CD4-positive, alpha-beta memory T cell (primary cell): ENCODE data around the gene ATP2A1. TPM values are rescaled to one million over a fixed set of nuclear protein-coding genes. Genes with fewer than 3 reads are reported as not detected.

Experiments
- CTCF ChIA-PET: fragments of 350-600 bp; sonication (Branson Sonifier 250); formaldehyde crosslinking; loops from one replicate; lab custom pipeline; 2021; ENCODE audit warnings: inconsistent platforms; ENCODE audit not compliant: partially characterized antibody; lab: Charles Lee
- POLR2A ChIA-PET: fragments of 350-600 bp; sonication (Branson Sonifier 250); formaldehyde crosslinking; loops from one replicate; lab custom pipeline; 2021; ENCODE audit not compliant: partially characterized antibody; lab: Charles Lee
- DNase-seq, 5 donors: peaks; one replicate each; pipeline versions ENCODE4 v3.0.0 to v3.0.0-alpha.2; 2020 to 2022; ENCODE audit warnings: mixed read lengths in 1 of 5
- H3K27ac ChIP-seq: one replicate; pipeline ENCODE4 v1.7.0; 2013; ENCODE audit warnings: low read depth, low read length
- H3K27me3 ChIP-seq: 2 replicates; pipeline ENCODE4 v1.7.0; 2013; ENCODE audit warnings: mild to moderate bottlenecking, low read length, moderate library complexity; ENCODE audit not compliant: insufficient read depth
- H3K36me3 ChIP-seq: 2 replicates; pipeline ENCODE4 v1.7.0; 2013; ENCODE audit warnings: mild to moderate bottlenecking, low read length, moderate library complexity; ENCODE audit not compliant: insufficient read depth
- H3K4me1 ChIP-seq: 2 replicates; pipeline ENCODE4 v1.7.0; 2013; ENCODE audit warnings: mild to moderate bottlenecking, low read length, moderate library complexity; ENCODE audit not compliant: insufficient read depth
- H3K4me3 ChIP-seq, 2 donors: one replicate each; pipeline ENCODE4 v1.7.0; 2013; ENCODE audit warnings: low read length in 2 of 2, mild to moderate bottlenecking in 1 of 2
- H3K9me3 ChIP-seq, 2 donors: one replicate each; pipeline ENCODE4 v1.7.0; 2013; ENCODE audit warnings: low read length in 2 of 2, control low read depth in 1 of 2; ENCODE audit not compliant: control insufficient read depth in 1 of 2
- H3K27ac Mint-ChIP-seq, 7 donors: one replicate each; pipeline ENCODE4 v1.8.0; 2020 to 2021; ENCODE audit warnings: mixed read lengths in 7 of 7, mild to moderate bottlenecking in 6 of 7, inconsistent platforms in 3 of 7, moderate library complexity in 3 of 7
- H3K27me3 Mint-ChIP-seq, 2 donors: one replicate each; pipeline ENCODE4 v1.8.0; 2020 to 2021; ENCODE audit warnings: mixed read lengths in 2 of 2
- H3K36me3 Mint-ChIP-seq, 2 donors: one replicate each; pipeline ENCODE4 v1.8.0; 2020 to 2021; ENCODE audit warnings: mixed read lengths in 2 of 2, inconsistent platforms in 1 of 2, mild to moderate bottlenecking in 1 of 2
- H3K4me1 Mint-ChIP-seq, 4 donors: one replicate each; pipeline ENCODE4 v1.8.0; 2020 to 2021; ENCODE audit warnings: mixed read lengths in 4 of 4, mild to moderate bottlenecking in 1 of 4
- H3K4me3 Mint-ChIP-seq, 8 donors: one replicate each; pipeline ENCODE4 v1.8.0; 2020 to 2021; ENCODE audit warnings: mixed read lengths in 8 of 8, mild to moderate bottlenecking in 7 of 8, moderate library complexity in 6 of 8, inconsistent platforms in 3 of 8
- H3K9me3 Mint-ChIP-seq, 8 donors: one replicate each; pipeline ENCODE4 v1.8.0; 2020 to 2021; ENCODE audit warnings: mixed read lengths in 8 of 8, mild to moderate bottlenecking in 5 of 8, inconsistent platforms in 3 of 8, moderate library complexity in 1 of 8
- intact Hi-C: fragments of 100-400 bp; cut with micrococcal nuclease; formaldehyde crosslinking; loops from one replicate; pipeline ENCODE4 v1.15.1; 2023
- polyA plus RNA-seq, 2 donors: library from polyadenylated mRNA; unstranded; fragments of 300-500 nt; fragmentation: Illumina TruSeq; gene quantifications; one replicate each; pipeline ENCODE4 v1.2.3, GENCODE V29; 2021
- total RNA-seq, 2 experiments: library from RNA; stranded (reverse); gene quantifications; one replicate each; pipeline ENCODE4 v1.2.3, GENCODE V29; 2021

ATP2A1 gene
- total and polyA plus RNA-seq, 4 experiments from 2014 or later, result 0.67 to 0.94 TPM; not detected in 2

- H3K27me3 Mint-ChIP-seq, result no peaks in the 10 kb centered on the region
- H3K36me3 ChIP-seq, result peaks cover 52% of the 10 kb centered on the region
- peaks cover 0 to 9% (median 4%) of the 10 kb centered on the region in 4 donors for H3K4me1 Mint-ChIP-seq
- H3K27ac ChIP-seq, result no peak overlapping the region
- H3K4me1 ChIP-seq, result no peaks in the 10 kb centered on the region
- peaks cover 0 to 4% (median 0%) of the 10 kb centered on the region in 8 donors for H3K9me3 Mint-ChIP-seq
- H3K36me3 Mint-ChIP-seq, result peaks cover 36 to 61% of the 10 kb centered on the region in 2 donors
- H3K4me3 Mint-ChIP-seq, result no peak overlapping the region
- CTCF ChIA-PET, result no interaction called here
- intact Hi-C loops, result no loop called here
- POLR2A ChIA-PET, result interaction anchor here (1.1 to 3.6 kb wide), 2 partner anchors 10 to 14 kb away, joined by 3 to 18 read pairs; partner anchors contain the start of gene ATXN2L
- H3K9me3 ChIP-seq, result no peaks in the 10 kb centered on the region
- no peak for DNase-seq
- no peaks in the 10 kb centered on the region for H3K27me3 ChIP-seq
- no peak overlapping the region for H3K27ac Mint-ChIP-seq
- no peak overlapping the region for H3K4me3 ChIP-seq
These were observed 41.6 kb upstream of the ATP2A1 start for GRCh38 chr16:28836761-28837064.

- DNase-seq, result no peak
- intact Hi-C loops, result loop anchor here (2.0 kb wide), 1 partner anchor 13 kb away; no protein-coding TSS in a partner anchor
- no peaks in the 10 kb centered on the region for H3K27me3 Mint-ChIP-seq
- CTCF ChIA-PET, result interaction anchor here (0.5 to 1.0 kb wide), 2 partner anchors 24 to 58 kb away, joined by 3 read pairs; no protein-coding TSS in a partner anchor
- H3K9me3 Mint-ChIP-seq, result peaks cover 0 to 4% (median 0%) of the 10 kb centered on the region in 8 donors
- H3K27ac Mint-ChIP-seq, result peak overlapping the region in 6 of 7 donors; percentile 13 to 87 (median 54)
- H3K36me3 Mint-ChIP-seq, result peaks cover 28 to 63% of the 10 kb centered on the region in 2 donors
- POLR2A ChIA-PET, result interaction anchor here (0.7 to 3.6 kb wide), 4 partner anchors 9 to 26 kb away, joined by 3 to 18 read pairs (median 3); partner anchors contain the start of genes ATXN2L and SH2B1
- Histone ChIP-seq H3K36me3 (peaks cover 51% of the 10 kb centered on the region), H3K9me3 (no peaks in the 10 kb centered on the region), H3K27me3 (no peaks in the 10 kb centered on the region), H3K4me1 (no peaks in the 10 kb centered on the region), H3K27ac (no peak overlapping the region), H3K4me3 (no peak overlapping the region)
- H3K4me1 Mint-ChIP-seq, result peaks cover 0 to 4% (median 4%) of the 10 kb centered on the region in 4 donors
- H3K4me3 Mint-ChIP-seq, result no peak overlapping the region
These were observed 40.4 kb upstream of the ATP2A1 start for GRCh38 chr16:28837672-28838557.

- Histone ChIP-seq H3K4me3 (no peak overlapping the region), H3K36me3 (peaks cover 51% of the 10 kb centered on the region), H3K27ac (no peak overlapping the region), H3K9me3 (no peaks in the 10 kb centered on the region), H3K4me1 (no peaks in the 10 kb centered on the region), H3K27me3 (no peaks in the 10 kb centered on the region)
- ChIA-PET POLR2A (interaction anchor here (0.7 to 3.6 kb wide), 5 partner anchors 10 to 888 kb away, joined by 3 to 18 read pairs (median 3); partner anchors contain the start of genes ATXN2L and SH2B1), CTCF (interaction anchor here (0.5 to 1.0 kb wide), 2 partner anchors 23 to 58 kb away, joined by 3 read pairs; no protein-coding TSS in a partner anchor)
- peaks cover 25 to 63% of the 10 kb centered on the region in 2 donors for H3K36me3 Mint-ChIP-seq
- H3K27ac Mint-ChIP-seq, result peak overlapping the region in 6 of 7 donors; percentile 0 to 87 (median 46)
- no peak for DNase-seq
- intact Hi-C loops, result loop anchor here (2.0 kb wide), 1 partner anchor 14 kb away; no protein-coding TSS in a partner anchor
- no peak overlapping the region for H3K4me3 Mint-ChIP-seq
- H3K27me3 Mint-ChIP-seq, result no peaks in the 10 kb centered on the region
- peaks cover 0 to 4% (median 4%) of the 10 kb centered on the region in 4 donors for H3K4me1 Mint-ChIP-seq
- peaks cover 0 to 4% (median 0%) of the 10 kb centered on the region in 8 donors for H3K9me3 Mint-ChIP-seq
These were observed 39.8 kb upstream of the ATP2A1 start for GRCh38 chr16:28838558-28838918.

- H3K36me3 ChIP-seq, result peaks cover 51% of the 10 kb centered on the region
- POLR2A ChIA-PET, result interaction anchor here (0.7 to 3.6 kb wide), 6 partner anchors 11 to 888 kb away, joined by 3 to 18 read pairs (median 3); partner anchors contain the start of gene ATXN2L
- Mint-ChIP-seq H3K4me3 (no peak overlapping the region), H3K9me3 (peaks cover 0 to 2% (median 0%) of the 10 kb centered on the region in 8 donors), H3K4me1 (peaks cover 0 to 4% (median 4%) of the 10 kb centered on the region in 4 donors), H3K27me3 (no peaks in the 10 kb centered on the region), H3K27ac (peak overlapping the region in 3 of 7 donors; percentile 53 to 77 (median 65)), H3K36me3 (peaks cover 19 to 62% of the 10 kb centered on the region in 2 donors)
- CTCF ChIA-PET, result interaction anchor here (0.5 to 0.9 kb wide), 3 partner anchors 11 to 57 kb away, joined by 3 read pairs; no protein-coding TSS in a partner anchor
- intact Hi-C loops, result loop anchor here (2.0 kb wide), 1 partner anchor 14 kb away; no protein-coding TSS in a partner anchor
- H3K27ac ChIP-seq, result no peak overlapping the region
- H3K27me3 ChIP-seq, result no peaks in the 10 kb centered on the region
- no peak overlapping the region for H3K4me3 ChIP-seq
- no peak for DNase-seq
- no peaks in the 10 kb centered on the region for H3K9me3 ChIP-seq
- no peaks in the 10 kb centered on the region for H3K4me1 ChIP-seq
These were observed 39.2 kb upstream of the ATP2A1 start for GRCh38 chr16:28839004-28839639.

- Histone ChIP-seq H3K9me3 (no peaks in the 10 kb centered on the region), H3K4me1 (peaks cover 4% of the 10 kb centered on the region), H3K27ac (no peak overlapping the region), H3K27me3 (no peaks in the 10 kb centered on the region), H3K36me3 (peaks cover 50% of the 10 kb centered on the region), H3K4me3 (no peak overlapping the region)
- H3K27ac Mint-ChIP-seq, result peak overlapping the region in 3 of 7 donors; percentile 37 to 73 (median 54)
- no peak overlapping the region for H3K4me3 Mint-ChIP-seq
- intact Hi-C loops, result loop anchor here (2.0 kb wide), 1 partner anchor 15 kb away; no protein-coding TSS in a partner anchor
- H3K9me3 Mint-ChIP-seq, result peaks cover 0 to 2% (median 0%) of the 10 kb centered on the region in 8 donors
- H3K36me3 Mint-ChIP-seq, result peaks cover 18 to 65% of the 10 kb centered on the region in 2 donors
- no peak for DNase-seq
- POLR2A ChIA-PET, result interaction anchor here (0.7 kb wide), 2 partner anchors 30 to 44 kb away, joined by 3 read pairs; no protein-coding TSS in a partner anchor
- no peaks in the 10 kb centered on the region for H3K27me3 Mint-ChIP-seq
- peaks cover 2 to 12% (median 3%) of the 10 kb centered on the region in 4 donors for H3K4me1 Mint-ChIP-seq
- CTCF ChIA-PET, result interaction anchor here (0.7 to 0.9 kb wide), 2 partner anchors 11 to 25 kb away, joined by 3 read pairs; no protein-coding TSS in a partner anchor
These were observed 38.4 kb upstream of the ATP2A1 start for GRCh38 chr16:28839899-28840298.

GRCh38 chr16:28842696-28843095, 35.6 kb upstream of the ATP2A1 start:
- Mint-ChIP-seq H3K36me3 (peaks cover 18 to 61% of the 10 kb centered on the region in 2 donors), H3K4me3 (peak overlapping the region in 3 of 8 donors; percentile 15 to 44 (median 24)), H3K27ac (peak overlapping the region in 5 of 7 donors; percentile 42 to 96 (median 44)), H3K9me3 (peaks cover 0 to 3% (median 0%) of the 10 kb centered on the region in 8 donors), H3K4me1 (peaks cover 18 to 39% (median 25%) of the 10 kb centered on the region in 4 donors), H3K27me3 (no peaks in the 10 kb centered on the region)
- Histone ChIP-seq H3K4me1 (peaks cover 22% of the 10 kb centered on the region), H3K4me3 (no peak overlapping the region), H3K27me3 (no peaks in the 10 kb centered on the region), H3K36me3 (peaks cover 30% of the 10 kb centered on the region), H3K9me3 (no peaks in the 10 kb centered on the region), H3K27ac (no peak overlapping the region)
- ChIA-PET POLR2A (interaction anchor here (0.7 to 5.7 kb wide), 4 partner anchors 11 to 21 kb away, joined by 3 to 149 read pairs (median 3); partner anchors contain the start of genes ATXN2L and SH2B1), CTCF (interaction anchor here (1.0 kb wide), 1 partner anchor 21 kb away, joined by 3 read pairs; the partner anchor contains the start of gene SH2B1)
- no peak for DNase-seq
- intact Hi-C loops, result no loop called here
